ENCODE results near the gene NGDN.

Gene NGDN

GRCh38 chr14:23444314-23444713 is 25.2 kb upstream of the NGDN start:
- no peak for TF ChIP-seq SPI1 (IDR thresholded peaks at IDR 0.05; ENCODE audit: borderline replicate concordance, low read depth)
- TF ChIP-seq GABPA (IDR thresholded peaks at IDR 0.05; ENCODE audit: low read depth) = no peak
- no peak for TF ChIP-seq POLR2AphosphoS5 (IDR thresholded peaks at IDR 0.05; ENCODE audit: low read depth)
- no peak for TF ChIP-seq REST (IDR thresholded peaks at IDR 0.05; ENCODE audit: insufficient replicate concordance, low read depth)
- no peak for TF ChIP-seq CTCF (IDR thresholded peaks at IDR 0.05; ENCODE audit: insufficient read depth, low read length)

GRCh38 chr14:23445773-23446172 is 23.7 kb upstream of the NGDN start:
- no peak for DNase-seq (ENCODE audit: low read depth in 1 of 2, low spot score in 1 of 2)

More at GRCh38 chr14:23444314-23444713, 25.2 kb upstream of the NGDN start:
- no peak for DNase-seq (ENCODE audit: low read depth in 1 of 2, low spot score in 1 of 2)
- Histone ChIP-seq H3K4me3 (replicated peaks; ENCODE audit: insufficient read depth, low read length) (no peak overlapping the region), H3K27me3 (ENCODE audit: insufficient read depth, poor library complexity, severe bottlenecking) (no peaks in the 10 kb centered on the region), H3K27ac (replicated peaks) (no peak overlapping the region)

More at GRCh38 chr14:23445773-23446172, 23.7 kb upstream of the NGDN start:
- H3K27me3 ChIP-seq (ENCODE audit: insufficient read depth, poor library complexity, severe bottlenecking) = no peaks in the 10 kb centered on the region
- TF ChIP-seq SPI1 (IDR thresholded peaks at IDR 0.05; ENCODE audit: borderline replicate concordance, low read depth) = no peak
- no peak for TF ChIP-seq GABPA (IDR thresholded peaks at IDR 0.05; ENCODE audit: low read depth)
- TF ChIP-seq REST (IDR thresholded peaks at IDR 0.05; ENCODE audit: insufficient replicate concordance, low read depth) = no peak
- no peak for TF ChIP-seq POLR2AphosphoS5 (IDR thresholded peaks at IDR 0.05; ENCODE audit: low read depth)
- TF ChIP-seq CTCF (IDR thresholded peaks at IDR 0.05; ENCODE audit: insufficient read depth, low read length) = no peak
- H3K27ac ChIP-seq (replicated peaks) = no peak overlapping the region
- no peak overlapping the region for H3K4me3 ChIP-seq (replicated peaks; ENCODE audit: insufficient read depth, low read length)

Data from HL-60 (cell line).